ENCODE data around the gene AGTRAP. TPM values are rescaled to one million over a fixed set of nuclear protein-coding genes. Genes with fewer than 3 reads are reported as not detected.

The AGTRAP gene
- total and polyA plus RNA-seq, 3 donors from 2014 or later, result 49.2 to 75.3 (median 64.1) TPM

DNA sequence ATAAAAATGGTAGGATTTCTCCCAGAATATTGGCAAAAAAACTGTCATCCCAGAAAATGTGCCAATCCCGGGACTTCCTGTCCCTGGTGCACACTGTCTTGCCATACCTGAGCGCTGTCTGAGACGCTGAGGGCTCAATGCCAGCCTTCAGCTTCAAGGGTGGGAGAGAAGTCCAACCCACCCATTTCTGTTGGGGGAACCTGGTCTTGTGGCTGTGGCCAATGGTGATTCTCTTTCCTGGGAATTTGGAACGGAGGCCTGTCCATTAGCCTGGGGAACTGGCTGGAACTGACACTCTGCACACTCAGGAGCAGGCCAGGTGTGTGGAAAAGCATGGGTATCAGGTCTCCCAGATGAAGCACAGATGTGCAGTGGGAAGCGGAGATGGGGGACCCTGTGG, 63.2 kb downstream of the AGTRAP start:
- intact Hi-C loops (cut with DNase I; ENCODE audit: low total_unique reads), result no loop called here
- H3K27me3 ChIP-seq, result no peaks in the 10 kb centered on the region
- H3K36me3 ChIP-seq (ENCODE audit: low read depth, missing control alignments), result no peaks in the 10 kb centered on the region
- peaks cover 29% of the 10 kb centered on the region for H3K4me1 ChIP-seq
- 97 to 98% methylated on average over 5 of the region's 5 CpGs for WGBS, 2 donors
- DNase-seq, result no peak
- peak overlapping the region in 1 of 2 donors; percentile 71 for H3K27ac ChIP-seq
- TF ChIP-seq, protein P1, sequence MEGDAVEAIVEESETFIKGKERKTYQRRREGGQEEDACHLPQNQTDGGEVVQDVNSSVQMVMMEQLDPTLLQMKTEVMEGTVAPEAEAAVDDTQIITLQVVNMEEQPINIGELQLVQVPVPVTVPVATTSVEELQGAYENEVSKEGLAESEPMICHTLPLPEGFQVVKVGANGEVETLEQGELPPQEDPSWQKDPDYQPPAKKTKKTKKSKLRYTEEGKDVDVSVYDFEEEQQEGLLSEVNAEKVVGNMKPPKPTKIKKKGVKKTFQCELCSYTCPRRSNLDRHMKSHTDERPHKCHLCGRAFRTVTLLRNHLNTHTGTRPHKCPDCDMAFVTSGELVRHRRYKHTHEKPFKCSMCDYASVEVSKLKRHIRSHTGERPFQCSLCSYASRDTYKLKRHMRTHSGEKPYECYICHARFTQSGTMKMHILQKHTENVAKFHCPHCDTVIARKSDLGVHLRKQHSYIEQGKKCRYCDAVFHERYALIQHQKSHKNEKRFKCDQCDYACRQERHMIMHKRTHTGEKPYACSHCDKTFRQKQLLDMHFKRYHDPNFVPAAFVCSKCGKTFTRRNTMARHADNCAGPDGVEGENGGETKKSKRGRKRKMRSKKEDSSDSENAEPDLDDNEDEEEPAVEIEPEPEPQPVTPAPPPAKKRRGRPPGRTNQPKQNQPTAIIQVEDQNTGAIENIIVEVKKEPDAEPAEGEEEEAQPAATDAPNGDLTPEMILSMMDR (IDR thresholded peaks at IDR 0.05), result no peak
- TF ChIP-seq POLR2A (IDR thresholded peaks at IDR 0.05), result no peak
- no peak overlapping the region for H3K4me3 ChIP-seq
- no peaks in the 10 kb centered on the region for H3K9me3 ChIP-seq

DNA sequence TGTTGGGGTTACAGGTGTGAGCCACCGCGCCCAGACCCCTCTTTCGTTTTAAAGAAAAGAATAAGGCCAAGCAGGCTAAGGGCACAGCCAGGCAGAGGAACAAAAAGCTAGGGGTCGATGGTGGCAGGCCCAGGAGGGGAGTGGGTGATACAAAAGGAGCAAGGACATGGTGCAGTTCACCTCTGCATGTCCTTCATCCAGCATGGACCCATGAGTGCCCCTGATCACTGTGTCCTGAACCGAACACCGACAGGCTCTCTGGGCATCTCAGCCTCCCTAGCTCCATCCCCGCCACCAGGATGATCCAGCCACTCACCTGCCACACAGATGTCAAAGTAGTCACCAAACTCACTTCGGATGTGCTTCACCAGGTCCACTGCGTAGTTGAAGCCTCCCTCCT, 64.0 kb downstream of the AGTRAP start:
- H3K27ac ChIP-seq, result no peak overlapping the region
- intact Hi-C loops (cut with DNase I; ENCODE audit: low total_unique reads), result loop anchor here (10.0 kb wide), 1 partner anchor 65 kb away; the partner anchor contains the start of gene AGTRAP
- WGBS, 2 donors, result 94 to 97% methylated on average over 9 of the region's 9 CpGs
- no peak overlapping the region for H3K4me3 ChIP-seq
- no peaks in the 10 kb centered on the region for H3K9me3 ChIP-seq
- DNase-seq, result no peak
- no peak for TF ChIP-seq POLR2A (IDR thresholded peaks at IDR 0.05)
- TF ChIP-seq, protein P1 (IDR thresholded peaks at IDR 0.05), result no peak
- H3K36me3 ChIP-seq (ENCODE audit: low read depth, missing control alignments), result no peaks in the 10 kb centered on the region
- peaks cover 34% of the 10 kb centered on the region for H3K4me1 ChIP-seq
- no peaks in the 10 kb centered on the region for H3K27me3 ChIP-seq

DNA sequence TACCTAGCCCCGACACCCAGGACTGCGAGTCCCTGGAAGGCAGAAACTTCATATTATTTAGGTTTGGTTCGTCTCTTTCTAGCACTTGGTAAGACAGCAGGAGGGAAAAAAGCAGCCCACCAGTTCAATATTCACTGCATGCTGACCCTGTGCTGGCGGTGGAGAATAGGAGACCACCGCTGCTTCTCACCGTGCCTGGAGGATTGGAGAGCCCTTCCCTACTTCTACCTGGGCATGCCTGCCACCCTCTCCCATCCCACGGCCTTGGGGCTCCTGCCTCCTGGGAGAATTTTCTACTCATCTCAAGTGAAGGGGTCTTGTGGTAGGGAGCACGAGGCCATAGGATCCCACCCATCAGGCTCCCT, 64.4 kb downstream of the AGTRAP start:
- no peaks in the 10 kb centered on the region for H3K27me3 ChIP-seq
- H3K27ac ChIP-seq, result no peak overlapping the region
- H3K4me1 ChIP-seq, result peaks cover 34% of the 10 kb centered on the region
- no peaks in the 10 kb centered on the region for H3K9me3 ChIP-seq
- TF ChIP-seq, protein P1 (IDR thresholded peaks at IDR 0.05), result no peak
- no peak for TF ChIP-seq POLR2A (IDR thresholded peaks at IDR 0.05)
- 80 to 92% methylated on average over 8 of the region's 8 CpGs for WGBS, 2 donors
- DNase-seq, result no peak
- H3K36me3 ChIP-seq (ENCODE audit: low read depth, missing control alignments), result no peaks in the 10 kb centered on the region
- H3K4me3 ChIP-seq, result no peak overlapping the region
- intact Hi-C loops (cut with DNase I; ENCODE audit: low total_unique reads), result loop anchor here (10.0 kb wide), 1 partner anchor 66 kb away; the partner anchor contains the start of gene AGTRAP

Other genes with a start within 250 kb of the AGTRAP start
- 10 to 100 TPM; 11.3 to 17.3 TPM for gene FBXO2, start 81.7 kb upstream of the AGTRAP start, total RNA-seq
- 19.0 TPM for gene FBXO2, start 81.7 kb upstream of the AGTRAP start, polyA plus RNA-seq (ENCODE audit: insufficient read depth, low read depth, low replicate concordance)
- 10 to 100 TPM; 28.0 to 31.3 TPM for gene FBXO44, start 81.3 kb upstream of the AGTRAP start, total RNA-seq
- gene FBXO44, start 81.3 kb upstream of the AGTRAP start, polyA plus RNA-seq (ENCODE audit: insufficient read depth, low read depth, low replicate concordance), result 36.4 TPM
- 10 to 100 TPM in 1 of 2 donors, 1 to 10 TPM in 1; 7.8 to 17.3 TPM for gene FBXO6, start 71.9 kb upstream of the AGTRAP start, total RNA-seq
- 15.8 TPM for gene FBXO6, start 71.9 kb upstream of the AGTRAP start, polyA plus RNA-seq (ENCODE audit: insufficient read depth, low read depth, low replicate concordance)
- gene MAD2L2, start 55.0 kb upstream of the AGTRAP start, total RNA-seq, result 100 to 1,000 TPM; 115 to 116 TPM
- 77.0 TPM for gene MAD2L2, start 55.0 kb upstream of the AGTRAP start, polyA plus RNA-seq (ENCODE audit: insufficient read depth, low read depth, low replicate concordance)
- gene DRAXIN, start 44.4 kb upstream of the AGTRAP start, total RNA-seq, result under 1 TPM; 0.79 to 0.93 TPM
- gene DRAXIN, start 44.4 kb upstream of the AGTRAP start, polyA plus RNA-seq (ENCODE audit: insufficient read depth, low read depth, low replicate concordance), result 0.53 TPM
- gene C1orf167, start 26.1 kb downstream of the AGTRAP start, total RNA-seq, result 10 to 100 TPM; 26.0 to 34.5 TPM
- gene C1orf167, start 26.1 kb downstream of the AGTRAP start, polyA plus RNA-seq (ENCODE audit: insufficient read depth, low read depth, low replicate concordance), result 64.2 TPM
- gene MTHFR, start 69.8 kb downstream of the AGTRAP start, total RNA-seq, result 10 to 100 TPM; 68.3 to 78.3 TPM
- gene MTHFR, start 69.8 kb downstream of the AGTRAP start, polyA plus RNA-seq (ENCODE audit: insufficient read depth, low read depth, low replicate concordance), result 30.4 TPM
- gene CLCN6, start 70.1 kb downstream of the AGTRAP start, total RNA-seq, result 10 to 100 TPM; 57.1 to 91.7 TPM
- gene CLCN6, start 70.1 kb downstream of the AGTRAP start, polyA plus RNA-seq (ENCODE audit: insufficient read depth, low read depth, low replicate concordance), result 47.9 TPM
- gene NPPA, start 111.6 kb downstream of the AGTRAP start, total RNA-seq, result not detected
- gene NPPA, start 111.6 kb downstream of the AGTRAP start, polyA plus RNA-seq (ENCODE audit: insufficient read depth, low read depth, low replicate concordance), result not detected
- under 1 TPM in 1 of 2 donors, not detected in 1; 0.50 TPM for gene NPPB, start 122.8 kb downstream of the AGTRAP start, total RNA-seq
- gene NPPB, start 122.8 kb downstream of the AGTRAP start, polyA plus RNA-seq (ENCODE audit: insufficient read depth, low read depth, low replicate concordance), result not detected
- 100 to 1,000 TPM; 140 to 144 TPM for gene KIAA2013, start 190.3 kb downstream of the AGTRAP start, total RNA-seq
- gene KIAA2013, start 190.3 kb downstream of the AGTRAP start, polyA plus RNA-seq (ENCODE audit: insufficient read depth, low read depth, low replicate concordance), result 73.5 TPM
- gene PLOD1, start 198.6 kb downstream of the AGTRAP start, total RNA-seq, result 10 to 100 TPM; 33.1 to 62.0 TPM
- 41.3 TPM for gene PLOD1, start 198.6 kb downstream of the AGTRAP start, polyA plus RNA-seq (ENCODE audit: insufficient read depth, low read depth, low replicate concordance)
- gene MFN2, start 244.3 kb downstream of the AGTRAP start, total RNA-seq, result 10 to 100 TPM; 77.5 to 95.3 TPM
- gene MFN2, start 244.3 kb downstream of the AGTRAP start, polyA plus RNA-seq (ENCODE audit: insufficient read depth, low read depth, low replicate concordance), result 80.0 TPM